ENCODE data around the gene RARA. TPM values are rescaled to one million over a fixed set of nuclear protein-coding genes. Genes with fewer than 3 reads are reported as not detected.
A peak's percentile ranks its signal among the peaks of the same experiment; 100 is the strongest.

The RARA gene
- total RNA-seq, 2 donors from 2014 or later, result 28.5 to 51.7 TPM

GRCh38 chr17:40312131-40312731 lies 3.3 kb downstream of the RARA start:
- no peaks in the 10 kb centered on the region for H3K9me3 ChIP-seq

GRCh38 chr17:40312893-40313667 lies 4.1 kb downstream of the RARA start:
- H3K4me1 ChIP-seq, result peaks cover 9 to 97% of the 10 kb centered on the region in 2 donors
- H3K4me3 ChIP-seq, result no peak overlapping the region
- no peak for TF ChIP-seq CTCF (IDR thresholded peaks at IDR 0.05)
- H3K27ac ChIP-seq, result peak overlapping the region; percentile 96 to 98
- no peaks in the 10 kb centered on the region for H3K9me3 ChIP-seq
- no peaks in the 10 kb centered on the region for H3K27me3 ChIP-seq
- DNase-seq (ENCODE audit: low spot score), result no peak
- H3K36me3 ChIP-seq, result no peaks in the 10 kb centered on the region

More at GRCh38 chr17:40312131-40312731, 3.3 kb downstream of the RARA start:
- H3K36me3 ChIP-seq, result no peaks in the 10 kb centered on the region
- H3K4me3 ChIP-seq, result no peak overlapping the region
- no peaks in the 10 kb centered on the region for H3K27me3 ChIP-seq
- TF ChIP-seq CTCF (IDR thresholded peaks at IDR 0.05), result no peak
- peaks cover 9 to 100% of the 10 kb centered on the region in 2 donors for H3K4me1 ChIP-seq
- no peak for DNase-seq (ENCODE audit: low spot score)
- H3K27ac ChIP-seq, result peak overlapping the region; percentile 96 to 98

- TF ChIP-seq CTCF (IDR thresholded peaks at IDR 0.05), result no peak
- H3K27ac ChIP-seq, result peak overlapping the region; percentile 96 to 98
- no peaks in the 10 kb centered on the region for H3K27me3 ChIP-seq
- no peaks in the 10 kb centered on the region for H3K36me3 ChIP-seq
- H3K9me3 ChIP-seq, result no peaks in the 10 kb centered on the region
- H3K4me3 ChIP-seq, result no peak overlapping the region
- no peak for DNase-seq (ENCODE audit: low spot score)
- H3K4me1 ChIP-seq, result peaks cover 9 to 94% of the 10 kb centered on the region in 2 donors
Observed at GRCh38 chr17:40313668-40314583, 4.9 kb downstream of the RARA start.

- H3K4me1 ChIP-seq, result peaks cover 9 to 94% of the 10 kb centered on the region in 2 donors
- no peaks in the 10 kb centered on the region for H3K9me3 ChIP-seq
- H3K4me3 ChIP-seq, result no peak overlapping the region
- peak overlapping the region; percentile 96 to 98 for H3K27ac ChIP-seq
- TF ChIP-seq CTCF (IDR thresholded peaks at IDR 0.05), result no peak
- H3K36me3 ChIP-seq, result no peaks in the 10 kb centered on the region
- peak; percentile 94 for DNase-seq (ENCODE audit: low spot score)
- no peaks in the 10 kb centered on the region for H3K27me3 ChIP-seq
Observed at GRCh38 chr17:40314584-40314956, 5.6 kb downstream of the RARA start.

GRCh38 chr17:40315206-40315605 lies 6.2 kb downstream of the RARA start:
- DNase-seq (ENCODE audit: low spot score), result no peak
- Histone ChIP-seq H3K27ac (peak overlapping the region; percentile 96 to 98), H3K36me3 (no peaks in the 10 kb centered on the region), H3K4me3 (no peak overlapping the region), H3K9me3 (no peaks in the 10 kb centered on the region), H3K4me1 (peaks cover 9 to 94% of the 10 kb centered on the region in 2 donors), H3K27me3 (no peaks in the 10 kb centered on the region)
- TF ChIP-seq CTCF (IDR thresholded peaks at IDR 0.05), result no peak
